Transverse colon (tissue), 4 donors: ENCODE data around the gene PRRT1. TPM values are rescaled to one million over a fixed set of nuclear protein-coding genes. Genes with fewer than 3 reads are reported as not detected.
A peak's percentile ranks its signal among the peaks of the same experiment; 100 is the strongest.

Source experiments
- DNase-seq: peaks from one replicate; pipeline ENCODE4 v3.0.0-alpha.2; 2019
- H3K27ac ChIP-seq, 4 donors: fragments of 200-600 bp; sonication (generic); 2 replicates each; pipeline ENCODE4 v1.5.1; 2016 to 2018; ENCODE audit warnings: inconsistent platforms in 4 of 4
- H3K27me3 ChIP-seq: fragments of 200-600 bp; sonication (generic); 2 replicates; pipeline ENCODE4 v1.5.1; 2017; ENCODE audit warnings: inconsistent platforms
- H3K36me3 ChIP-seq, 4 donors: fragments of 200-600 bp; sonication (generic); 2 replicates each; pipeline ENCODE4 v1.5.1; 2017 to 2019; ENCODE audit warnings: inconsistent platforms in 4 of 4
- H3K4me1 ChIP-seq, 4 donors: fragments of 200-600 bp; sonication (generic); 2 replicates each; pipeline ENCODE4 v1.5.1; 2017 to 2020; ENCODE audit warnings: inconsistent platforms in 4 of 4
- H3K4me3 ChIP-seq, 4 donors: fragments of 200-600 bp; sonication (generic); 1 replicate in 1 of 4; 2 replicates in 3 of 4; pipeline versions ENCODE4 v1.5.1 to v1.6.1; 2017 to 2019; ENCODE audit warnings: inconsistent platforms in 4 of 4
- H3K9me3 ChIP-seq, 2 donors: fragments of 200-600 bp; sonication (generic); 2 replicates each; pipeline ENCODE4 v1.5.1; 2017 to 2019; ENCODE audit warnings: inconsistent platforms in 2 of 2
- CTCF ChIP-seq, 5 experiments: fragments of 200-600 bp in 3 of 5; fragments of 450-650 bp in 2 of 5; sonication (generic) in 3 of 5; IDR thresholded peaks; 1 replicate in 2 of 5; 2 replicates in 3 of 5; pipeline ENCODE4 v1.5.1; 2016 to 2017; ENCODE audit warnings: antibody characterized with exemption in 5 of 5, inconsistent platforms in 3 of 5, mild to moderate bottlenecking in 2 of 5, moderate library complexity in 1 of 5
- EP300 ChIP-seq: sonication (generic); formaldehyde crosslinking; IDR thresholded peaks from one replicate; pipeline ENCODE4 v1.6.1; 2017; ENCODE audit warnings: antibody characterized with exemption, low read depth
- POLR2A ChIP-seq: fragments of 450-650 bp; IDR thresholded peaks from one replicate; pipeline ENCODE4 v1.6.1; 2016; ENCODE audit warnings: antibody characterized with exemption, mild to moderate bottlenecking, moderate library complexity
- POLR2AphosphoS5 ChIP-seq, 3 donors: sonication (generic); formaldehyde crosslinking; IDR thresholded peaks; one replicate each; pipeline ENCODE4 v1.6.1; 2016; ENCODE audit warnings: antibody characterized with exemption in 3 of 3
- whole genome bisulfite sequencing, 2 donors: methylation state at CpG; one replicate each; pipeline ENCODE4 v1.1.5; 2018; ENCODE audit warnings: low coverage in 1 of 2; 5-methylcytosine and 5-hydroxymethylcytosine counted together
- in situ Hi-C, 4 donors: fragments of 200-750 bp; cut with MboI; loops; one replicate each; pipeline versions ENCODE4 v1.15.0 to v1.15.1; 2017; ENCODE audit warnings: low sequenced_read_pairs in 3 of 4, low pct_ligation_motif_present in 1 of 4, low pct_unique_long_range_greater_than_20kb in 1 of 4
- intact Hi-C: fragments of 100-400 bp; cut with DNase I; formaldehyde crosslinking; loops from one replicate; pipeline ENCODE4 v1.15.1; 2023; ENCODE audit warnings: low total_unique reads
- total RNA-seq, 4 donors: library from RNA; depleted of rRNA; stranded (reverse); fragments of >200 nt; gene quantifications; one replicate each; pipeline ENCODE4 v1.1.0, GENCODE V29; 2016

The PRRT1 gene
- total RNA-seq, 4 donors from 2014 or later = 2.4 to 2.7 TPM; not detected in 2

- Histone ChIP-seq H3K27ac (peak within 1 kb of the TSS; percentile 91 to 92 (median 91)), H3K4me1 (peaks cover 24 to 31% (median 26%) of the 10 kb centered on the region in 4 donors), H3K36me3 (peaks cover 0 to 18% (median 3%) of the 10 kb centered on the region in 4 donors), H3K4me3 (peak within 1 kb of the TSS; percentile 62 to 83 (median 73)), H3K27me3 (no peaks in the 10 kb centered on the region), H3K9me3 (no peaks in the 10 kb centered on the region)
- in situ Hi-C loops (no loop called here), intact Hi-C loops (no loop called here)
- 0 to 1% methylated on average over 12 to 43 of the region's 44 CpGs for WGBS, 2 donors
- TF ChIP-seq POLR2A (peak; percentile 83), CTCF (IDR thresholded peaks at IDR 0.05) (no peak), EP300 (no peak), POLR2AphosphoS5 (IDR thresholded peaks at IDR 0.05) (peak in 2 of 3 donors; percentile 59 to 74)
- DNase-seq = peak; percentile 98
Measured at GRCh38 chr6:32127717-32128592, 23.8 kb downstream of the PRRT1 start, which contains the start of gene ATF6B. Gene ATF6B, minus strand, starts transcription at chr6:32128246. Its CDS starts 39 bp downstream, at chr6:32128207.

GRCh38 chr6:32127409-32127716, 24.4 kb downstream of the PRRT1 start:
- in situ Hi-C loops (no loop called here), intact Hi-C loops (no loop called here)
- Histone ChIP-seq H3K27me3 (no peaks in the 10 kb centered on the region), H3K9me3 (no peaks in the 10 kb centered on the region), H3K27ac (peak overlapping the region; percentile 86 to 91 (median 88)), H3K4me1 (peaks cover 24 to 31% (median 26%) of the 10 kb centered on the region in 4 donors), H3K4me3 (peak overlapping the region; percentile 62 to 82 (median 73)), H3K36me3 (peaks cover 0 to 18% (median 3%) of the 10 kb centered on the region in 4 donors)
- WGBS, 2 donors = 4 to 8% methylated on average over 4 to 8 of the region's 9 CpGs
- TF ChIP-seq POLR2A (no peak), EP300 (no peak), CTCF (IDR thresholded peaks at IDR 0.05) (no peak), POLR2AphosphoS5 (IDR thresholded peaks at IDR 0.05) (no peak)
- DNase-seq = no peak

- H3K27ac ChIP-seq = peak overlapping the region in 2 of 4 donors; percentile 86 to 87
- in situ Hi-C loops (no loop called here), intact Hi-C loops (no loop called here)
- TF ChIP-seq EP300 (no peak), CTCF (IDR thresholded peaks at IDR 0.05) (no peak), POLR2A (no peak), POLR2AphosphoS5 (IDR thresholded peaks at IDR 0.05) (no peak)
- no peak for DNase-seq
- peaks cover 24 to 31% (median 26%) of the 10 kb centered on the region in 4 donors for H3K4me1 ChIP-seq
- H3K9me3 ChIP-seq = no peaks in the 10 kb centered on the region
- 36 to 50% methylated on average over 6 to 8 of the region's 8 CpGs for WGBS, 2 donors
- peak overlapping the region in 3 of 4 donors; percentile 62 to 82 (median 68) for H3K4me3 ChIP-seq
- peaks cover 0 to 20% (median 4%) of the 10 kb centered on the region in 4 donors for H3K36me3 ChIP-seq
- H3K27me3 ChIP-seq = no peaks in the 10 kb centered on the region
Measured at GRCh38 chr6:32126880-32127279, 24.9 kb downstream of the PRRT1 start.

- TF ChIP-seq POLR2AphosphoS5 (IDR thresholded peaks at IDR 0.05) = no peak
- no peak for TF ChIP-seq CTCF (IDR thresholded peaks at IDR 0.05)
- TF ChIP-seq POLR2A = no peak
- no peak for TF ChIP-seq EP300
- 92% methylated on average over 4 of the region's 4 CpGs; no CpG with 5 or more reads in 1 of the 2 donors for WGBS, 2 donors
- intact Hi-C loops (no loop called here), in situ Hi-C loops (no loop called here)
- Histone ChIP-seq H3K4me3 (no peak overlapping the region), H3K4me1 (peaks cover 19 to 31% (median 25%) of the 10 kb centered on the region in 4 donors), H3K36me3 (peaks cover 0 to 43% (median 11%) of the 10 kb centered on the region in 4 donors), H3K27ac (no peak overlapping the region), H3K27me3 (no peaks in the 10 kb centered on the region), H3K9me3 (no peaks in the 10 kb centered on the region)
- no peak for DNase-seq
Measured at GRCh38 chr6:32123681-32124080, 28.1 kb downstream of the PRRT1 start.
